ENCODE data around the gene SPIN2A.
"Not testable (repeated sequence)": the region's sequence is repeated elsewhere in the genome, so short reads cannot be mapped to it uniquely, and the experiment has no call there.

The SPIN2A gene

DNA sequence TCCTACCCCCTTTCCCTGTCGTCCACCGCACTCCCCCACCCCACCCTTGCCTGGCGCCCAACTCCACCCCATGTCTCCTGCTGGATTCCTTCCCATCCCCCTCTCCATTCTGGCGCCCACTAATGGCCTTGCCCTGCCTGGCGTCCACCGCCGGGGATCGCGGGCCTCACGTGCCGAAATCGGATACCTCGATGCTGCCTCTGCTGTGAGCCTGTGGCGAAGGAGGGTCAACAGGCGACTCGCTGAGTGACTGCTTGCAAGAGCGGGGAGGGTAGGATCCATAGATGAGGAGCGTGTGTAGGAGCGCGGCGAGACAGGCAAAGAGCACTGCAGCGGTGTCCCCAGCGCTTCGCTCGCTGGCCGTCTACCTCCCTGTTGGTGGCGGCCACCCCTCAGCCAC lies at the start of gene SPIN2A:
TSS of gene SPIN2A (minus strand) at position 325 of the 400 bp plus-strand sequence. CDS start 800 bp downstream, outside the sequence.
- DNase-seq (ENCODE audit: low spot score): peak; percentile 10

DNA sequence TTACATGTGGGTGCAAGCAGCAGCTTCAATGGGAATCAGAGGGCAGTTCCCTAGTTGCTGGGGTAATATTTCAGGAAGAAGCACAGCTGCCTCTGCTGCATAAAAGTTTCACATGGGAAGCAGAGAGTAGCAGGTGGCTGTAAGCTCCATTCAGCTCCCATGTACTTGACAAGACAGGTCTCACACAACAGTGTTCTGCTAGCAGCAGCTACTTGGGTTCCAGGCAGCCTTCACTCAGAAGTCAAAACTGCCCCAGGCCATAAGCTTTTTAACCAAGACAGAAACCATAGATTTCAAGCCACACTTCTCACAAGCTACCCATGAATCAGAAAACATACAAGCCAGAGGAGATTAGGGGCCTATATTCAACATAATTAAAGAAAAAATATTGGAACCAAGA lies 41.4 kb upstream of the SPIN2A start:
- DNase-seq (ENCODE audit: low spot score): no peak

DNA sequence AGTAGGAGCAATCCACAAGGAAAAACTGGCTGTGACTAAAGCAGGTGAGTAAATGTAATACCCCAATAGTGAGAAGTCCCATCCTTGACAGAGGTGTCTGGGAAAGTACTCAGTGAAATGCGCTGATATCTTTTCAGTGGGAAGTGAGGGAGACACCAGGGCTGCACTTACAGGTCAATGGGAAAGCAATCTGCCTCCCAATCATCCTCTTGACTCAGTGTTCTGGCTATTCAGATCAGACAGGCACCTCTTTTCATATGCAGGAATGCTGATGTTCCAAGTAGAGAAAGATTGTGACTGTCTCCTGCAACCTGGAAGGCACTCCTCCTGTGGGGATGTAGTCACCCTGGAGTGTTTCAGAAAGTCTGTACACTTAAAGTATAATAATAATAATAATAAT lies 39.9 kb upstream of the SPIN2A start:
- DNase-seq (ENCODE audit: low spot score): no peak

DNA sequence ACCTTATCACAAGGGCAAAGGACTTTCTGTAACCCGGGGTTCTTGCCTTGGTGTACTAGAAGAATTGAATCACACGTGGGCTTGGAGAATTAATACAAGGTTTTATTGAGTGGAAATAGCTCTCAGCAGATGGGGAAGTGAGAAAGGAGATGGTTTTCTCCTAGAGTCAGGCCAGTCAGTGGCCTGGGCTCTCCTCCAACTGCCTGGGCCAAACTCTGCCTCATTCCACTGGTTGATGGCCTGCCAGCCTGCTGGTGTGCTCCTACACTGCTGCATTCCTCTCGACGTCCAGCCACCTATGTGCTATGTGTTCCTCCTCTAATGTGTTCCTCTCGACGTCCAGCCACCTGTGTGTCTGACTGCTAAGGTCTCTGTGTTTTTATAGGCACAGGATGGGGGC lies 35.3 kb upstream of the SPIN2A start:
- peak; percentile 10 for DNase-seq (ENCODE audit: low spot score)

DNA sequence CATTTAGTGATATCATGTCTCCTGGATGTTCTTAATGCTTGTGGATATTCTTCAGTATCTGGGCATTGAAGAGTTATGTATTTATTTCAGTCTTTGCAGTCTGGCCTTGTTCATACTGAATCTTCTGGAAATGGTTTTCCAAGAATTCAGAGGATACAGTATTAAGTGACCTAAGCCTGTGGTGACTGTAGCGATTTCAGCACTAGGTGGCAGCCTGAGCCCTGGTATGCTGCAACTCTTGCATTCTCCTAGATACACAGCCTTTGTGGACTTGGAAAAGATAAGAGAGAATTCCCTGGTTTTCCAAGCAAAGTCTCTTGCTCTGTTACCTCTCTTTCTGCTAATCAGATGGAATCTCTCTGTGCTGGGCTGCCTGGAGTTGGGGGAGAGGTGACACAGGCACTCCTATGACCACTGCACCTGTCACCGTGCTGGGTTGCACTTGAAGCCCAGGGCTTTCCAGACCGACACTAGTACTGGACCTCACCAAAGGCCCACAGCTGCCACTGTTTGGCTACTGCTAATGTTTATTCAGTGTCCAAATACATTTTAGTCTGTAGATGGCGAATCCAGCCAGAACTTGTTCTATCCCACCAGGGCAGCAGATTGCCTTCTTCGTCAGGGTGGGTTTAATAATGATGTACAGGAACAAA lies 19.3 kb upstream of the SPIN2A start:
- peak; percentile 56 for DNase-seq (ENCODE audit: low spot score)

DNA sequence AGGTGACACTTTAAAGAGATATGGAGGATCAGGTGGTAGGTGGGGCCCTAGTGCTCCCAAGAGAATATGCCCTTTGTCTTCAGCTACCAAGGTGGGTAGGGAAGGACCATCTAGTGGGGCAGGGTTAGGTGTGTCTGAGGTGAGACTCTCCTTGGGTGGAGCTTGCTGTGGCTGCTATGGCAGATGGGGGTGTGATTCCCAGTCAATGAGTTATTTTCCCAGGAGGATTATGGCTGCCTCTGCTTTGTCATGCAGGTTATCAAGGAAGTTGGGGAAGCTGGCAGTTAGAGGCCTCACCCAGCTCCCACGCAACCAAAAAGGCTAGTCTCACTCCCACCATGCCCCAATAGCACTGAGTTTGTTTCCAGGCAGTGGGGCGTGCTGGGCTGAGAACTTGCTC lies 18.0 kb upstream of the SPIN2A start:
- DNase-seq (ENCODE audit: low spot score): no peak

DNA sequence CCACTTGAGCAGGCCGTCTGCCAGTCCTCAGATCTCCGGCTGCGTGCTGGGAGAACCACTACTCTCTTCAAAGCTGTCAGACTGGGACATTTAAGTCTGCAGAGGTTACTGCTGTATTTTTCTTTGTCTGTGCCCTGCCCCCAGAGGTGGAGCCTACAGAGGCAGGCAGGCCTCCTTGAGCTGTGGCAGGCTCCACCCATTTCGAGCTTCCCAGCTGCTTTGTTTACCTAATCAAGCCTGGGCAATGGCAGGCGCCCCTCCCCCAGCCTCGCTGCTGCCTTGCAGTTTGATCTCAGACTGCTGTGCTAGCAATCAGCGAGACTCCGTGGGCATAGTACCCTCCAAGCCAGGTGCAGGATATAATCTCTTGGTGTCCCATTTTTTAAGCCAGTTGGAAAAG lies 15.0 kb upstream of the SPIN2A start:
- not testable (repeated sequence) for DNase-seq (ENCODE audit: low spot score)

GRCh38 chrX:57138674-57139073 lies 1.5 kb upstream of the SPIN2A start:
- DNase-seq (ENCODE audit: low spot score): no peak

- DNase-seq (ENCODE audit: low spot score): peak; percentile 54
Observed at GRCh38 chrX:57137501-57137900, 304 bp upstream of the SPIN2A start.

- DNase-seq (ENCODE audit: low spot score): not testable (repeated sequence)
Observed at GRCh38 chrX:57136589-57136988, 608 bp downstream of the SPIN2A start.

- no peak for DNase-seq (ENCODE audit: low spot score)
Observed at GRCh38 chrX:57135287-57135686, 1.9 kb downstream of the SPIN2A start.

GRCh38 chrX:57134702-57135101 lies 2.5 kb downstream of the SPIN2A start:
- DNase-seq (ENCODE audit: low spot score): no peak

DNA sequence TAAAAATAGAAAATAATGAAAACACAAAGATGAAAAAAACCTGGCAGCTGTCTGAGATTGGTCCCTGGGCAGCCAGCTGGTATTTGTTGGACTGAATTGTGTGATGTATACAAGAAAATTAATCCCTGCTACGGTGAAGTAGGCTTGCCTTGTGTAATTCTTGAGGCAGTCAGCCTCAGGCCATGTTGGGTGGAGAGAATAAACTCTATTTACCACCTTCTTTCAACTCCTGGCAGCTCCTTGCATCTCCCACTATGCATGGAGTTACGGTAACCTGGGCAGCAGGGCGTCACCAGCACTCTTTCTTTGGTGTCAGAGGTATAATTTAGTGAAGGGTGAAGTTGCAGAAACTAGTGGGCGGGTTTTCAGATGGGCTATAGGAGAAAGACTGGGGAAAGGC lies 3.5 kb downstream of the SPIN2A start:
- DNase-seq (ENCODE audit: low spot score): no peak

DNA sequence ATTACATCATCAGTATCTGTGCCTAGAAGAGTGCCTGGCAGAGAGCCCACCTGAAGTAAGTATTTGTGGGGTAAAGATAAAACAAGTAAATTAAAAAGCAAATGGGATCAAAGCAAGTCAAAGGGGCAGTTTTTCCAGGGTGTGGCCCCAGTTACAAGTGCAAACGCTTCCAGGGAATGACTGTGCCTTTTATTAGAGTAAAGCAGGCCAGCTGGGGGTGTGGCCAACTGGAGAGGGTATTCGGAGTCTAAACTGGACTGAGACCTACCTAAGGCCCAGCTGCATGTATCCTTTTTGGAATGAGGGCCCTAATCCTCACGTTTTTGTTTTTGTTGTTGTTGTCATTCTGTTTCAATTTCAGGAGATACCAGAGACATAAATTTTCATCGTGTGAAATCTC lies 3.9 kb downstream of the SPIN2A start:
- not testable (repeated sequence) for DNase-seq (ENCODE audit: low spot score)

DNA sequence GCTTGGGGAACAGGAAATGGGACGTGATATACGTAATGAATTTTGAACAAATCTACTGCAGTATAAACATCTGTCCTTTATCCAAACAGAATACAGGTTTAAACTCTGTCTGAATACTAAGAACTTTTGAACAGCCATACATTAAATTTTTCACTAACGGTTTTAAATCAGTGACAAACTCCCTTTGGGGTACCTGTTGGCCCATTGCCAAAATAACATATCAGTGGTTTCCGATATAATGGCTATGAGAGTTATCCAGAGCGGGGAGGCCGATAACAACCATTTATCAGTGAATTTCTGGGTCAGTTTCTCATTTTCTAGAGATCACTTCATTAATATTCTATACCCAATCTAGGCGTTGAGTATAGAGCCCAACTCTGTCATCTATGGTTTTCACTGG lies 5.2 kb downstream of the SPIN2A start:
- no peak for DNase-seq (ENCODE audit: low spot score)

GRCh38 chrX:57121816-57122215 lies 15.4 kb downstream of the SPIN2A start:
- DNase-seq (ENCODE audit: low spot score): no peak

- DNase-seq (ENCODE audit: low spot score): peak; percentile 91
Observed at GRCh38 chrX:57121162-57121755, 15.9 kb downstream of the SPIN2A start, which contains the start of gene SPIN2B. TSS of gene SPIN2B (minus strand) at chrX:57121548.

DNA sequence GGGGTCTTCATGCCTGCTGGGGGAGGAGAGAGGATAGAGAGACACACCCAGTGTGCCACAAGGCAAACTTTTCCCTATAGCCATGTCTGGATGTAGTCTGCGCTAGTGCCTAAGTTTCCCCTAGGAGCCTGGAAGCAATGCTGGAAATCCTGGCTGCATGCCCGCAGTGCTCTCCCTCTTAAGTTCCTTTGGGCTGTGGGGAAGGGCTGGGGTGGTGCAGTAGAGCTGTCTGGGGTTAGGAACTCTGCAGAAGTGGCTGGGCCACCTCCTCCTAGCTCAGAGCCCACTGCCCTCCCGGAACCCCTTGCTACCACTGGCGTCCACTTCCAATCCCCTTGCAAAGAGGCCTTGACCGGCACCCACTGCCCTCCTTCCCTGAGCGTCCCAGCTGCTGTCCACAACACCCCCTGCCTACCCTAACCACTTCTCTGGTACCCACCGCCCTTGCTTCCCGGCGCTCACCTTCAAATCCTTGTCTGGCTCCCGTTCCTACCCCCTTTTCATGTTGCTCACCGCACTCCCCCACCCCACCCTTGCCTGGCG lies 16.5 kb downstream of the SPIN2A start:
- peak; percentile 11 for DNase-seq (ENCODE audit: low spot score)

DNA sequence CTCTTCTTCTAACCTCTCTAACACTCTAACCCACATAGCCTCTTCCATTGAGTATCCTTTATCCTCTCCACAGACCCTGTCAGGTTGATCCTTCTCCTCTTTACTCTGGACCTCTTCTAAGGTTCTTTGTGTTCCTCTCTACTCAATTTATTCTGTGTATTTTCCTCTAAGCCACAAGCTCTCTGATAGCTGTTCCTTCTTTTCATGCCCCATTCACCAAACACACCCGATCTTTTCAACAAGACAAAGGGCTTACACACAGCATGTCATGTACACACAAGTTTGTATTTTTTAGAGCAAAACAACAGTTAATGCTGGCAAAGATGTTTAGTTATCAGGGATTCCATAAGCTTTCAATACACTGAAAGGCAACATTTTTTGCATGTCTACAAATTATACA lies 17.8 kb downstream of the SPIN2A start:
- no peak for DNase-seq (ENCODE audit: low spot score)

DNA sequence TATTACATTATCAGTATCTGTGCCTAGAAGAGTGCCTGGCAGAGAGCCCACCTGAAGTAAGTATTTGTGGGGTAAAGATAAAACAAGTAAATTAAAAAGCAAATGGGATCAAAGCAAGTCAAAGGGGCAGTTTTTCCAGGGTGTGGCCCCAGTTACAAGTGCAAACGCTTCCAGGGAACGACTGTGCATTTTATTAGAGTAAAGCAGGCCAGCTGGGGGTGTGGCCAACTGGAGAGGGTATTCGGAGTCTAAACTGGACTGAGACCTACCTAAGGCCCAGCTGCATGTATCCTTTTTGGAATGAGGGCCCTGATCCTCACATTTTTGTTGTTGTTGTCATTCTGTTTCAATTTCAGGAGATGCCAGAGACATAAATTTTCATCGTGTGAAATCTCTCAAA lies 19.6 kb downstream of the SPIN2A start:
- DNase-seq (ENCODE audit: low spot score): not testable (repeated sequence)

- DNase-seq (ENCODE audit: low spot score): no peak
Observed at GRCh38 chrX:57104921-57105398, 32.2 kb downstream of the SPIN2A start.

GRCh38 chrX:57104406-57104805 lies 32.8 kb downstream of the SPIN2A start:
- no peak for DNase-seq (ENCODE audit: low spot score)

DNA sequence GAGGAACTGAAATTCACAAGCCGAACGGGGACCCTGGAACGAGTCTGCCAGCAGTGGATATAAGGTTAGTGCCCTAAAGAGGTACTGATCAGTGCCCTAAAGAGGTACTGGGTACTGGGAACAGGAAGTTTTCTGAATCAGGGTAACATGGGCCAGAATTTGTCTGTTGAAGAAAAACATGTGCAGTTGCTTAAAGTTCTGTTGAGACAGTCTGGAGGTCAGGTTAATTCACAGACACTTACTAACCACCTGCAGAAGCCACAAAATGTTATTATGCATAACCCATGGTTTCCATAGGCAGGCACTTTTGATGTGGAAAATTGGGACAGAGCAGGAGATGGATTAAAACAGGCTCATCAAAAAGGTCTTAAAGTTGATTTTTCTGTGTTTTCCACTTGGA lies 33.7 kb downstream of the SPIN2A start:
- DNase-seq (ENCODE audit: low spot score): no peak

DNA sequence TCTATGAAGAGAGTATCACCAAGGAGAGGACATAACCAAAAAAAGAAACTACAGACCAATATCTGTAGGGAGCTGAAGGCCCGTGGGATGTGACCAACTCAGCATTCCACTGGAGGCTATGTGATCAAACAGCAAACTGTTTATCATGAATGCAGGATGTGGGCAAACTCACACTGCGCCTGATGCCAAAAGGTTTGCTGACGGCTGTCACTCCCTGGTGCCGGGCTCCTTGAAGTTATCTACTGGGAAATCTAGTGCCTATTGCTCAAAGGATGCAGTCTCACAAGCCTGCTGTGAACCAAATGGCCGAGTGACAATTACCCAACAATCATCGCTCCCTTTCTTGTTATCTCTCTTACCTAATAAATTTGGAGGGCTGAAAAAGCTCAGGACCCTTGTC lies 34.3 kb downstream of the SPIN2A start:
- DNase-seq (ENCODE audit: low spot score): not testable (repeated sequence)
